Measurements from ENCODE around the gene CLEC19A. TPM values are rescaled to one million over a fixed set of nuclear protein-coding genes. Genes with fewer than 3 reads are reported as not detected.

The CLEC19A gene
- not detected for total RNA-seq
- long read RNA-seq, result 0 reads

DNA sequence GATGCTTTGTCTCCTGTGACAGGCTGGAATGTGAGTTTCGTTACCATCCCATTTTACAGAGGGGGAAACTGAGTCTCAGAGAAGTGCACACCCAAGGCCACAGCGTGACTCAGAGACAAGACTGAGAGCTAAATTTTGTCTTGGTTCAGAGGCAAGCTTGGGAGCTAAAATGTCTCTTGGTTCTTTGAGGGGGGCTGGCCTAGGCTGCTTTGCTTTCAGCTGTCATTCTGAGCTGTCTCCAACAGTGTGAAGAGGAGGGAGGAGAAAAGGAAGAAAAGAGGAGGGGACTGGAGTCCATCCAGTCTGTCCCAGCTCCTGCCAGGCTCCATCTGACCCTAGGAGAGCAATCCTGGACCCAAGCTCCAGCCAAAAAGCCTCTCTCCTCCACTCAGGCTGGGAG is at the start of gene CLEC19A:
CLEC19A (plus strand) TSS at position 301 of the 400 bp plus-strand sequence. CDS start 121 bp downstream, outside the sequence.
- no peak for DNase-seq (ENCODE audit: low spot score)

GRCh38 chr16:19235886-19236285 is 49.6 kb upstream of the CLEC19A start:
- DNase-seq (ENCODE audit: low spot score), result no peak

- DNase-seq (ENCODE audit: low spot score), result no peak
These were observed 48.8 kb upstream of the CLEC19A start for GRCh38 chr16:19236561-19237209.

DNA sequence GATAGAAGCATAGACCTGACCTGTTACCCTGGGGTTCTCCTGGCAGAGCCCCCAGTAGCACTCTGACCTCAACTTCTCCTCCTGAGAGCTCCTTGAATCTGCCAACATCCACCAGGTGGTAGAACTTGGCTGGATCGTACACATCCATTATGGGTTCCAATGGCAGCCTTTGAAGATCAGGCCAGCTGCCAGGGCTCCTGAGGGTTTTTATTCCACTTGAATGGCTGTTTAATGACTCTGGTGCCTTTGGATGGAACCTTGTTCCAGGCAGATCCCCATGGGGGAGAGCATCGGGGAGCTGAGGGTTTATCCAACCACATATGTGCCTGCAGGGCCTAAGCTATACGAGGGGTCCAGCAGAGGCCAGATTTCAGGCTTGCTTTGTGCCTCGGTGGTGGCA is 47.1 kb upstream of the CLEC19A start:
- no peak for DNase-seq (ENCODE audit: low spot score)

- DNase-seq (ENCODE audit: low spot score), result no peak
These were observed 45.9 kb upstream of the CLEC19A start for GRCh38 chr16:19239511-19240155.

- no peak for DNase-seq (ENCODE audit: low spot score)
These were observed 45.0 kb upstream of the CLEC19A start for GRCh38 chr16:19240494-19240893.

GRCh38 chr16:19241512-19241911 is 44.0 kb upstream of the CLEC19A start:
- no peak for DNase-seq (ENCODE audit: low spot score)

DNA sequence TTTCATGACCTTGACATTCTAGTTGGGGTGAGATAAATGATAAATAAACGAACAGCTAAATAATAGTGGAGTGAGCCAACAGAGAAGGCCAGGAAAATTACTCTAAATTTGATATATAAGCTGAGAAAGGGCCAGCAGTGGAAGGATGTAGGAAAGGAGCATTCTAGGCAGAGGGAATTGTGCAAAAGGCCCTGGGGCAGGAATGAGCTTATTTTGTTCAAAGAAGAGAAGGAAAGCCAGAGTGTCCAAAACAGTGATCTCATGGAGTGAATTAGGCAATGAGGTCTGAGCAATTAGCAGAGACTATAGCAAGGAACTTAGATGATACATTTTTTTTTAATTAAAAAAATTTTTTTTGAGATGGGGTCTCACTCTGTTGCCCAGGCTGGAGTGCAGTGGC is 43.3 kb upstream of the CLEC19A start:
- no peak for DNase-seq (ENCODE audit: low spot score)

- DNase-seq (ENCODE audit: low spot score), result no peak
These were observed 42.5 kb upstream of the CLEC19A start for GRCh38 chr16:19242987-19243575.

DNA sequence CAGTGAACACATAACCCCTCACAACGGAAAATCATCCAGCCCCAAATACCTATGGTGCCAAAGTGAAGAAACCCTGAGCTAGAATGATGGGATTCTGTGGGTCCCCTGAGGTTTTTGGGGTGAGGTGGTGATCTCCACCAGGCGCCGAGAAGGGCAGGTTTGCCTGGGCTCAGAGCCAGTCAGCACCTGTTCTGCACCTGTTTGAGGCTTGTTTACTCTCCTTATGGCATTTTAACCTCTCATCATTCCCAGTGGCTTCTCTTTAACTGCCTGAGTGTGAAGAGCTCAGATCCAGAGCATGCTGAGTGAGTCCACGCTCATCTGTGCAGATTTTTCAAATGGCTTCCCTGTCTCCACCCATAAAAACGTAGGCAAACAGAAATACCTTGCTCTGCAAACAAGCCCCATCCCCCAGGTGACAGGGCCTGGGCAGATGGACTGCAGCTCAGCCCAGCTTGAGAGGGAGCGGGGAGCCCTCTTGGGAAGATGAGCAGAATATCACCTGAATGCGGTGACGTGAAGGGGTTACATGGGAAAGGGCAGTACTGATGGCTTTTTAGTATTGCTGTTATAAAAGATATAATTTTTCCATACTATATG is 40.1 kb upstream of the CLEC19A start:
- no peak for DNase-seq (ENCODE audit: low spot score)

DNA sequence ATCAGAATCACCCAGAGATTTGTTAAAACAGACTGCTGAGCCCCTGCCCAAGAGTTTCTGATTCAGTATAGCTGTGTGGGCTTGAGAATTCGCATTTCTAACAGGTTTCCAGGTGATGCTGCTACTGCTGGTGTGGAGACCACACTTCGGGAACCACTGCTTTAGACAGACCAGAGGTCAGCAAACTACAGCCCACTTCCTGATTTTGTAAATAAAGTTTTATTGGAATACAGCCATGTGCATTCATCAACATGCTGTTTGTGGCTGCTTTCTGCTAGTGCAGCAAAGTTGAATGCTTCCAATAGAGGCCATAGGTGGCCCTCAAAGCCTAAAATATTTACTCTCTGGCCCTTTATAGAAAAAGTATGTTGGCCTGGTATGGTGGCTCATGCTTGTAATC is 32.6 kb upstream of the CLEC19A start:
- no peak for DNase-seq (ENCODE audit: low spot score)

- no peak for DNase-seq (ENCODE audit: low spot score)
These were observed 30.9 kb upstream of the CLEC19A start for GRCh38 chr16:19254611-19255010.

- no peak for DNase-seq (ENCODE audit: low spot score)
These were observed 21.3 kb upstream of the CLEC19A start for GRCh38 chr16:19264123-19264673.

DNA sequence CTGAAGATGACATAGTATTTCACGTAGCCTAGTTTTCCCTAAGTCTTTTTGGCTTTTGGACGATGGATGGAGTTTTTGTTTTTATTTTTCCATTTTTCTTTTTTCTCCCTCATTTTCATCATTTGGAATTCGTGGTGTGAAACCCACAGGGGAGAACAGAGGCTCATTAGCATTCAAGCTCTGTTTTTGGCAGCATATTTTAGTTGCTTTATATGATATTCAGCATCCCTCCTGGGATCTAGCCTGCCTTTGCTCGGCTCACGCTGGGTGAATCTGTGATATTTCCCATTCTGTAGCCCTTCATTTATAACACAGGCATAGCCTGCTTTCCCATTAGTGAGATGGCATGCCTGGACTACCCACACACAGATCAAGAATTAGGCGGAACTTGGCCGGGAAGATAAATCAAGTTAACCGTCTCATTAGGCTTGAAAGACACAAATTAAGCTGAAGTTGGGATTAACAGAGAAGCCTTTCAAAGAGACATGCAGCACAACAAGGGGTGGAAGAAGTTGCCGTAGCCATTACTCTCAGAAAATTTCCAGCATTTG is 20.1 kb upstream of the CLEC19A start:
- no peak for DNase-seq (ENCODE audit: low spot score)

GRCh38 chr16:19266774-19267173 is 18.8 kb upstream of the CLEC19A start:
- no peak for DNase-seq (ENCODE audit: low spot score)

DNA sequence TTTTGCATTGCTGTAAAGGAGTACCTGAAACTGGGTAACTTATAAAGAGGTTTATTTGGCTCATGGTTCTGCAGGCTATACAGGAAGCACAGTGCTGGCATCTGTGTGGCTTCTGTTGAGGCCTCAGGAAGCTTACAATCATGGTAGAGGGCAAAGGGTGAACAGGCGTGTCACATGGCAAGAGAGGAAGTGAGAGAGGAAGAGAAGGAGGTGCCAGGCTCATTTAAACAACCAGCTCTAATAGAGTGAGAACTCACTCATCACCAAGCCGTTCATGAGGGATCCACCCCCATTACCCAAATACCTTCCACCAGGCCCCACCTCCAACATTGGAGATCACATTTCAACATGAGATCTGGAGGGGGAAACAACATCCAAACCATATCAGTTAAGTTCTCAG is 16.4 kb upstream of the CLEC19A start:
- no peak for DNase-seq (ENCODE audit: low spot score)

- DNase-seq (ENCODE audit: low spot score), result no peak
These were observed 11.2 kb upstream of the CLEC19A start for GRCh38 chr16:19274165-19274797.

DNA sequence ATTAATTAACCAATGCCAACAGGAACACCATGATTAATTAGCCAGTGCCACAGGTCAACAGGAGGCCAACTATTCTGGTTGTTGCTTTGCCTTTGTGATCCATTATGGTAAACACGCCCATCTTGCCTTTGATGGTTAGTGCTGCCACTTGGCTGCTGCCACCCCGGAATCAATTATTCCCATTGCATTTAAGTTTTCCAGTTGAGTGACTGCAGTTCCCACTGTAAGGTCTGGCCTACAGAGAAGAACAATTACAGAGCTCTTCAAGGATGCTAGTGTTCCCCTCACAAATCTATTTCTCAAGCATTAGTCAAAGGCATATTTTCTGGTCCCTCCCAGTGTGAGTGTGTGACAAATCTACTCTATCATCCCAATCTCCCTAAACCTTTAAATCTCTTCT is 7.1 kb upstream of the CLEC19A start:
- no peak for DNase-seq (ENCODE audit: low spot score)

DNA sequence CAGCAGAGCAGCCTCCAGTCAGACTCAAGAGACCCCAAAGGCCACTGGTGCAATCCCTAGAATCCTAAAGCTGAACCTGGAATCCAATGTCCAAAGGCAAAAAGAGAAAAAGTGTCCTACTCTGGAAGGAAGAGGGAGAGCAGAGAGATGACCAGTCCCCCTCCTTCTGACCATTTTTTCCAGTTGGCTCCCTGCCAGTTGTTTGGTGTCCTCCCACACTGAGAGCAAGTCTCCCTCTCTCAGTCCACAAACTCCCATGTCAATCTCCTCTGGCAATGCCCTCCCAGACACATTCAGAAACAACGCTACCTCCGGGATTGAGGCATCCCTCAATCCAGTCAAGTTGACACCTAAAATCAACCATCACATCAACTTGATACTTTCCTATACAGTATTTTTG is 4.3 kb upstream of the CLEC19A start:
- no peak for DNase-seq (ENCODE audit: low spot score)

DNA sequence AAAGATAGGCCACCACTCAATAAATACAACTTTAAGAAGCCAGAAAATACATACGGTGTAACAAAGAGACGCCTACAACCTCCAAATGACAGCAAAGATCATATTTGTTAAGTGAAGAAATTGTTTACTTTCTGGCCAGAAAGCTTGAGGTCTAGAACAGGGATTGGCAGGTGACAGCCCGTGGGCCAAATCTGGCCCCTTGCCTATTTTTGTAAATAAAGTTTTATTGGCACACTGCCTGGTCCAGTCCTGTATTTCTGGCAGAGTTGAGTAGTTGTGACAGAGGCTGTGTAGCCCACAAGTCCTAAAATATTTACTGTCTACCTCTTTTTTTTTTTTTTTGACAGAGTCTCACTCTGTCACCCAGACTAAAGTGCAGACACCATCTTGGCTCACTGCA is 3.4 kb upstream of the CLEC19A start:
- no peak for DNase-seq (ENCODE audit: low spot score)

GRCh38 chr16:19283637-19284036 is 1.9 kb upstream of the CLEC19A start:
- DNase-seq (ENCODE audit: low spot score), result no peak

Measured in mesenteric fat pad (tissue), 1 donor.